HuH-7 (cell line): ENCODE data around the gene ABCA3.
"Not testable (repeated sequence)": the region's sequence is repeated elsewhere in the genome, so short reads cannot be mapped to it uniquely, and the experiment has no call there.

ENCODE experiments used
- DNase-seq: peaks from one replicate; pipeline ENCODE4 v3.0.0; 2011; ENCODE audit warnings: low spot score

ABCA3 gene

DNA sequence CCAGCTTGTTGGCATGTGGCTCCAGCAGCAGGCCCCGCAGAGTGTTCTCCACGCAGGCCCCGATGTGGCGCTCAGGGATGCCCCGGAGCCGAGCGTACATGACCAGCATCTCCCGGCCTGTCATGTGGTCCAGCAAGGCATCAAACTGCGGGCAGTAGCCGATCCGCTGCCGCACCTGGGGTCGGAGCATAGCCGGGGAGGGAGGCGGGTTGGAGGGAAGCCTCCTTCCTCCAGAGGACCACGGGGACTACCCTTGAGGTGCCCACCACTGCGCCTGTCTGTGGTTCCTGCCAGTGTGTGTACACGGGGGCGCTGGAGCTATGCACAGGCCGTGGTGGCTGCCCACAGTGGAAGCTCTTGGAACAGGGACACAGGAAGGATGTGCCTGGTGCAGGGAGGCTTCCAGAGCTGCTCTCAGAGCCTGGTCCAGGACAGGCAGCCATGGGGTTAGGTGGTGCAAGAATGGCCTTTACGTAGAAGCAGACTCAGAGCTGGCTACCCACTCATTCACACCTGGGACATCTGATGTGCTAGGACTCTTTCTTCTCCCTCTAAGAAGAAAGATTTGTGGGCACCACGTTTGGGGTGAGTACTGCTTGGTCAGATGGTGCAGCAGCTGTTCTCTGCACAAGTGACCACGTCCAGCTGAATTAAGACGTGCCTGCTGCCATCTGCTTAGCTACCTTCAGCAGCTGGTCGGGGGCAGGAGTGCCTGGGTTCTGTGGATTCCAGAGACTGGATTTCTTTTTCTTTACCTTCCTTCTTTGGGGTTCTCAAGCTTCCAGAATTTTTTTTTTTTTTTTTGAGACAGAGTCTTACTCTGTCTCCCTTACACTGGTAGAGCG, 61.4 kb downstream of the ABCA3 start:
- no peak for DNase-seq

DNA sequence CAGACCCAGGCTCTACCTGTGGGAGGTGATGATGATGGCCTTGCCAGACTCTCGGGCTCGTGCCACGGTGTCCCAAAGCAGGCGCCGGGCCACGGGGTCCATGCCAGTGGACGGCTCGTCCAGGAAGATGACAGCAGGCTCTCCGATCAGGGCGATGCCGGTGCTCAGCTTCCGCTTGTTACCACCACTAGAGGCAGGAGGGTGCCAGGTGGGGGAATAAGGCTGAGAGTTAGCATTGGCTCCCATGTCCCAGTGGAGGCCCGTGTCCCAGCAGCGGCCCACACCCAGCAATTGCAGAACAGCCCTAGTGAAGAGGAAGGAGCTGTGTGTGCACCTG, 62.3 kb downstream of the ABCA3 start:
- peak; percentile 66 for DNase-seq

DNA sequence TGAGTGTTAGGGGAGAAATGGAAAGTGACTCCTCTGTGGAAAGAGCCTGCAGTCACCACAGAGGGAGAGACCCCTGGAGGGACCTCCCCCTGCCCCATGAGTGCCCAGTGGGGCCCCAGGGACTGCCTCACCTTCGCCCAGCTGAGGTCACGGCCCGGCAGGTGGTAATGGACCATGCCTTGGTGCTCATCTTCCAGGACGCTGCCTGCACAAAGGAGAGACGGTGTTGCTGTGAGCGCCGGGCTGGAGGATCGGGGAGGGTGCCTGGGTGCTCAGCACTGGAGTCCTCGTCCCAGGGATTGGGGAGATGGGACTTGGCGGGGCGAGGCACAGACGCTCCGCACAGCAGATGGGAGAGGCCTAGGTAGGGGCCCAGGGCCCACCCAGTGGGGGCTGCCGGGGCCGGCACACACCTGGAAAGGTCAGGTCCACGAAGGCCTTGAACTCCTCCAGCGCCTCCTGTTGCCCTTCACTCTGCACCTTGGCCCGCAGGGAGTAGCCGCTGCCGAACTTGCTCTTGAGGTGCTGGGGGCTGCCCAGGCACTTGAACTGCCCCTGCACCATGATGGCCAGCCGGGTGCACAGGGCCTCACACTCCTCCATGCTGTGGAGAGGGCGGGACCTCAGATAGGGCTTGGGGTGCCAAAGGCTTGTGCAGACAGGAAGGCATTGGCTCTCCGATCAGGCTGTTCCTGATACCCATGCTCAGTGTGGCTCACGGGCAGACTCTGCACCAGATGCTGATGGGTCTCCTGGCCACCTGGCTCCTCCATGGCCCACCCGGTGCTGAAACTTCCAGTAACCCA, 62.9 kb downstream of the ABCA3 start:
- no peak for DNase-seq

DNA sequence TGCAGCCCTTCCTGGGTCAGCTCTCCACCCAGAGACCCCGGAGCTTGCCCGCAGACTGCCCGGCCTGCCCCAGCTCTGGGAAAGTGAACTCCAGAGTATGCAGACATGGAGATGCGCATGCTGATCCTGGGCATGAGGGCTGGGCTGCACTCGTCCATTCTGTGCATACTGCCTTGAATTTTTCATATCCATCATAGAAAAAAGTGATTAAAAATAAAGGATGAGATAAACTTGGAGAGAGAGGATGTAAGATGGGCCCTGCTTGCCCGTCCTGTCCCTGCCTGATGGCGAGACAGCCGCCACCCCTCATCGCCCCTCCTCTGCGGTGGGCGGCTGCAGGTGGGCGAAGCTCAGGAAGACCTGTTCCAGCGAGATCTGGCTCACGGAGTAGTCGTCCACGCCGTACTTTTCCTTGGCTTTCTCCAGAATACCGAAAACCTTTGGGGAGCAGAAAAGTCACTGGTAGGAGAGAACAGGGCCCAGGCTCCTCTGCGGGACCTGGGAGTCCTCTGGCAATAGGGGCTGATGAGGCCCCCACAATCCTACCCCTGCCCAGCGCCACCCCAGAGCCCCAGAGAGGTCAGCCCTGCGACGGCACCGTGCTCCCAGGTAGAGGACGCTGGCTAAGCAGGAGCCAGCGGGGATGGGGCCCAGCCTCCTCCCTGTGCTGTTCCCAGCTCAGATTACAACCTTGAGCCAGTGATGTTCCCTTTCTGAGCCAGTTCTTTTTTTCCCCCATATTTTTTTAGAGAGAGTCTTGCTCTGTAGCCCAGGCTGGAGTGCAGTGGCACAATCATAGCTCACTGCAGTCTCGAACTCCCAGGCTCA, 63.9 kb downstream of the ABCA3 start:
- no peak for DNase-seq

DNA sequence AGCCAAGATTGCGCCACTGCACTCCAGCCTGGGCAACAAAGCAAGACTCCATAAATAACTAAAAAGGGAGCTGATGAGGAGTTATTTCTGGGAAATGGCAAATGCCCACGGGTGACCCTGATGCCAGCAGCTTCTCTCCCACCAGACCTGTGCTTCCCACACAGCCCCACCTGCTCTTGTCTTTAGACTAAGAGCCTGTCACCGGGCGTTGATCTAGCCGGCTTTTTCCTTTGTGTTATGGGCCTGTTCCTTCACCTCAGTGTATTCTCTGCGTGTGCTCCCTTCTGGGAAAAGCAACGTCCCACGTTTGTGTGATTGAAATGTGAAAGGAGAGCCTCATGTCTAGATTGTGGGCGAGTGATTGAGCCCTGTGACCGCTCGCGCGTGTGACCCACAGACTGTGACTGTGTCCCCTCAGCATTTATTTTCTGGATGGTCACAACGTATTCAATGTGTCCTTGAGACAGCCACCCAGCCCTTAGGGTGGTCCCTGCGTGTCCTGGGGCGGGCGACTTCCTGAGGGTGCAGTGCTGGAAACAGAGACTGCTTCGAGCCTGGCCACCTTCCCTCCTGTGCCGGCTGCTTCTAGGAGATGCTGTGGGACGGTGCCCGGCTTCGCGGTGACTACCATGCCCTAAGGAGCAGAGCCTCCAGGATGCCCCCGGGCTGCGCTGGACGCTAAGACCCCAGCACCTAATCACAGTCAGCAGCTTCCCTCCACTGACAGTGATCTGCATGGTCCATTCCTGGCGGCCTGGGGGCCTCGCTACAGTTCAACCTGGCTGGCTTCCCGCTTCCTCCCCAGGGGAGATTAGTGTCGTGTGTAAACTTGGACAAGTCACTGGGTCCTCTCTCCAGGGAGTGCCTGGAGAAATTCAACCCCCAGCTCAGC, 64.8 kb downstream of the ABCA3 start:
- no peak for DNase-seq

DNA sequence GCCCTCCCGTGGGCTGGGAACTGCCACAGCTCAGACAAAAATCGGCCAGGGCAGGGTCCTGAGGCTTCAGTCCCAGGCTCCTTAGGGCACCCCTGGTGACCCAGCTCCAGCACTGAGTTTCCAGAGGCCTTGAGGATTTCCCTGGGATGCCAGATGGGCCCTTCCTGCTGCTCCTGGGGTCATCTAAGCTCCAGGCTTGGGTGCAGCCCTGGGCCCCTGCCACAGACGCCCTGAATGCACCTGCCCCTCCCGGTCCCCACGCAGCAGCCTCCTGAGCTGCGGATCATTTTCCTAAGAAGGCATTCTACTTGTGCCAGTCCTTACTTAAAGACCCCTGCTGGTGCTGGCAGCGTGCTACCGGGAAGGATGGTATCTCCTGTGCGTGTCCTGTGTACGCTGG, 66.6 kb downstream of the ABCA3 start:
- no peak for DNase-seq

DNA sequence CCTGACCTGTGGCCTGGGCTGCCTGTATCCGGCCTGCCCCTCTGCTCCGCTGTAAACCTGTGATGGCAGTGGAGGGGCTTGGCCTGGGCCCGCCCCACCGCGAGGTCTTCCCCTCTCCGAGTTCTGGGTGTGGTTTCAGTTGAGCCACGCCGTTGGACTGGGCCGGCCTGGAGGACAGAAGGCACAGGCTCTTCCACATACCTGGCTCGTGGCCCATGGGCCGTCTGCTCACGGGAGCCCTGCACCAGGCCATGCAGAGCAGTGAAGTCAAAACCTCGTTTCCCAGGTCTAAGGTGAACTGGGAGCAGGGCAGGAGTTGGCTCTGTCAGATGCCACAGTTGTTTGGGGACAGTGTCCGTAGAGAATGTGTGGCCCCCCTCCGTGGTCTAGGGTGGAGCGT, 67.0 kb downstream of the ABCA3 start:
- no peak for DNase-seq

DNA sequence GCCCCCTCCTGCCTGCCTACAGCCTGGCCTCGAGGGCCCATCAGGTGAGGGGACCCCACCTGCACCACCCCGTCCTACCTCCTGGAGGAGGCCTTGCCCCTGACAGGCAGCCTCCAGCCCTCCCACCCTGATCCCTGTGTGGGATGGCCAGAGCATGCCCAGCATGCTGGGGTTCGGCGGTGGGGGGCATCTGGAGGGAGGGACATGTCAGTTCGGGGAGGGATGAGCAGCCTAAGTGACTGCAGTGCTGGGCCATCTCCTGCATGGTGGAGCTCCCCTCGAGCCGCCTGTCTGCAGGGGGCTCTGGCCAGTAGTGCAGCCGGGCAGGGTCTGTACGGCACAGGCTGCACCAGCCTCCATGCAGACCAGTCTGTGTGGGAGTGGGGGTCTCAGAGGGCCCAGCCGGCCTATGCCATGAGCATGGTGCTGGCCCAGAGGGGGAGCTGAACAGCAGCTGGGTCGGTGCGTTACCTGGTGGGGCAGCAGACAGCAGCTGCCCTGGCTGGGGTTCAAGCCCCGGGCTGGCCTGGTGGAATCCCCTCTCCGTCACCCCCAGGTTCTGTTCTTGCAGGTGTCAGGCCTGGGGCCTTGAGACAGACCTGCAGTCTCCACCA, 68.6 kb downstream of the ABCA3 start:
- no peak for DNase-seq

DNA sequence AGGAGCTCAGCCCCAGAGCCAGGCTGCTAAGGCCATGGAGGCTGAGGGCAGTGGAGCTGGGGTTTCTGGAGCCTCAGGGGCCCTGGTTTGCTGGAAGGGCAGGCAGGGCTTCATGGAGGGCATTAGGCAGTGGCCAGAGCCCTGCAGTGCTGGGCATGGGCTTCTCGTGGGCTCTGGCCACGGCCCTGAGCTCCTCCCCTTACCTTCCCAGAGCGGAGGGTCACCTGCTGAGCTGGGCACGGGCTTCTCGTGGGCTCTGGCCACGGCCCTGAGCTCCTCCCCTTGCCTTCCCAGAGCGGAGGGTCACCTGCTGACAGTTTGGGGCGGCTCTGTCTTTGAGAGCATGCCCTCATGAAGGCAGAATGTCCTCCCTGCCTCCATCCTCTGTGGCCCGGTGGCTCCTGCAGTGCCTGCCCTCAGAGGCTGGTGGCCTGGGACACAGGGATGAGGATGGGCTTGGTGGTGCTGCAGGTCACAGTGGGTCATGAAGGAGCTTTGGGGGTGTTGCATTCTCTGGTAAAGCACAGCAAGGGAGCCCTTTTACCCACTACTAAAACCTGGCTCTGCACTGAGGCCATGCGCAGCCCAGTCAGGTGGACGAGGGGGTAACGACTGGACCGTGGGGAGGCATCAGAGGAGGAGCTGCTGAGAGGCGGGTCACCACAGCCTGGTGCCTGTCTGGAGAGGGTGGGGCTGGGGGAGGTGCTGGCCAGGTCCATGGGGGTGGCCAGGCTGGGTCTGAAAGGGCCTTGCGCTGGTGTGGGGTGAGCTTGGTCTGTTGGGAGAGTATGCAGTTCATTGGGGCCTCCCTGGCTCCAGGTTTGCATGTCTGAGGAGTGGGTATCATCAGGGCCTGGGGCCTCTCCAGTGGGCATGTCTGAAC, 69.7 kb downstream of the ABCA3 start:
- no peak for DNase-seq

DNA sequence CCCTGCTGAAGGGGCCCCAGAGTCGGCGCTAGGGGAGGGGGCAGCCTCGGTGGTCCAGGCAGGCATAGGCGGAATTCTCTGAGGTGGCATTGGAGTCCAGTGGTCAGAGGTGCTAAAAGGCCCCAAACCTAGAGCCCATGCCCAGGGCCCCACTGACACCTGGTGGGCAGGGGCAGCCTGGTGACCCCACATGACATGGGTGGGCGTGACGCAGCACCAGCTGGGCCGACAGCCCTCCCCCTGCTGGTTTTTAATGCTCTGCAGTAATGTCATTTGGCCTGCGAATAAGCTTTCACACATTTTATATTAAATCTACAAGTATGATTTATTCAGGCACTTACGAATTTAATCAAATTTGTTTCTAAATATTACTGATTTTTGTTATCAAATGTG, 70.5 kb downstream of the ABCA3 start:
- DNase-seq, result no peak

DNA sequence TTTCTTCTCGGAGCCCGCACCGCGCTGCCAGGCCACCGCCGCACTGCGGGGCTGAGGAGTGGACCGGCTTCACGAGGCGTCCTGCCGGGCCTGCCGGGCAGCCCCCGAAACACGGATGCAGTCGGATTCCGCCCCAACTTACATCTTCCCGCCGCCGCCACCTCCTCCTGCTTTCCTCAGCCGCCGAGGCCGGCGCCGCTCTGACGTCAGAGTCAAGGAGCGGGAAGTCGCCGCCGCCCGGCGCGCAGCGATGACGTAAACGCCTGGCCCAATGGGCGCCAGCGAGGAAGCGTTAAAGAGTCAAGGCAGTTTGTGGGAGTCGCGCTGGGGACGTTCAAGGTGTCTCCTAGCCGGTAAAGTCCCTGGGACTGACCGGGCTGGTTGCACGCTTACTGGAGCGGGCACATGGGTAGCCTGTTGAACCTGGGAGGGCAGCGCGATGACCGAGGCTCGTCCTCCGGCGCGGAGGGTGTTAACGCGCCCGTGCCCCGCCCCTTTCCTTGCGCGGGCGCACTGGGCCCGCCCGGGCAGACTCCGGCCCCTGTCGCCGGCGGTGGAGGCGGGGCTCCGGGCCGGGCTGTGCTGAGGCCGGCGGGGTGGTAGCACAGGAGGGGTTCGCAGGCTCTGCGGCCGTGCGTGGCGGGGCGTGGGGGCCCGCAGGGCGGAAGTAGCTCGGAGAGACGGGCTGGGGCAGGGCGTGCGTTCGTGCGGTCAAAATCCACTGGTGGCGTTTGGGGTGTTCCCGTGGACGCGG, 72.4 kb downstream of the ABCA3 start, which contains the start of gene RNPS1:
Gene RNPS1 (minus strand): TSS at position 214 of the 754 bp plus-strand sequence. CDS start 3,483 bp downstream, outside the sequence.
- DNase-seq, result peak; percentile 98

DNA sequence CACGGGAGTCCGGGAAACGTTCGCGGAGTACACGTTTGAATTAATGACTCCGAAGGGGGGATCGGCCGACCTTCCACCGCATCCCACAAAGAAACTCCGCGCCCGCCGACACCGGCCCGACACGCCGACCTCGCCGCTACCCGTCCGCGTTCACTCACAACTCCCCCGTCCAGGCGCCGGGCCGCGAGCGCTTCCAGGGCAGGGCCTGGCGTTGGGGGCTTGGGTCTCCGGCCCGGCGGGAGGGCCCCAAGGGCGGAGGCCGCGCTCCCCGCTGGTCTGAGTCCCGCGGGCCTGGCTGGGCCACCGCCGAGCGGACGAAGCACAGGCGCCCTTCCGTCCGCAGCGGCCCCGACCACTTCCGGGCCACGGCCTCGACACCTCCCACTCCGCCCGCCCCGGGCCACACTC, 73.0 kb downstream of the ABCA3 start:
- peak; percentile 52 for DNase-seq

DNA sequence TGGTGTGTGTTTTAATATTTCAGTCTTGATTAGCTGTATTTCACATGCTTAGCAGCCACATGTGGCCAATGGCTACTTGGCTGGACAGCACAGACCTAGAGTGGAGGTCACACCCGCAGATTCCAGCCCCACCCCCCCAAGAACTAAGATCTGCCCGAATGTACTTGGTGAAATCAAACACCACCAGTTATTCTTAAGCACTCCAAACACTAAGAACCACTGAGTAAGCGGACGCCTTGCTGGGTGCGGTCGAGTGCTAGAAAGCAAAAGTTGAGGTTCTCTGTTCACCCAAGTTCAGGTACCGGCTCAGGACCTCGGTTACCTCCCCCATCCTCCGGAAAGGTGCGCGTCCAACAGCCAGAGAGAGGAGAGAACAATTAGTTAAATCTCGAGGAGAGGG, 73.6 kb downstream of the ABCA3 start:
- not testable (repeated sequence) for DNase-seq

DNA sequence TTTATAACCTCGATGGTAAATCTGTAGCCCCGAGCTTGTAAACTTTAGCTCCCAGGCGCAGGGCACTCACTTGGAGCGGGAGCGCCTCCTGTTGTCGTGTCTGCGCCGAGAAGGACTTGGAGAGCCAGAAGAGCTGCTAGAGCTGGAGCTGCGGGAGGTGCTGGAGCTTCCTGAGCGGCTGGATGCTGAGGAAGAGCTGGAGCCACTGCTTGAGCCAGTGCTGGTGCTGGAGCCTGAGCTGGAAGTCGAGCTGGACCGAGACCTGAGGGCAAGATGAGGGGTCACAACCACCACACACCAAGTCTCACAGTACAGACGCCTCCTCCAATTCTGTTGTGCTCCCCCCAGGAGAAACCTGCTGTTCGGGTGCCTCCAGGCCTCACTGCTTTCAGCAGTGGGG, 77.5 kb downstream of the ABCA3 start:
- DNase-seq, result not testable (repeated sequence)

DNA sequence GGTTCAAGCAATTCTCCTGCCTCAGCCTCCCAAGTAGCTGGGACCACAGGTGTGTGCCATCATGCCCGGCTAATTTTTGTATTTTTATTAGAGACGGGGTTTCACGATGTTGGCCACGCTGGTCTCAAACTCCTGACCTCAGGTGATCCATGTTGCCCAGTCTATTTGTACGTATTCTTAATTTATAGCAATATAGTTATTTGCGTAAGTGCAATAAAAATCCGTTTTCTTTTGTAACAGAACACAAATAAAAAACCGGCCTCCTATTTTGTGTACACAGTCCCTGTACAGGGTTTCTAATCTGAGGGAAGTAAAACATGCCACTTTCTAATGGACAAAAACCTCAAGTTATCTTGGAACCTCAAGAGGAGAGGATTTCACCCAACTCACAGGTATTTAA, 80.3 kb downstream of the ABCA3 start:
- DNase-seq, result no peak

DNA sequence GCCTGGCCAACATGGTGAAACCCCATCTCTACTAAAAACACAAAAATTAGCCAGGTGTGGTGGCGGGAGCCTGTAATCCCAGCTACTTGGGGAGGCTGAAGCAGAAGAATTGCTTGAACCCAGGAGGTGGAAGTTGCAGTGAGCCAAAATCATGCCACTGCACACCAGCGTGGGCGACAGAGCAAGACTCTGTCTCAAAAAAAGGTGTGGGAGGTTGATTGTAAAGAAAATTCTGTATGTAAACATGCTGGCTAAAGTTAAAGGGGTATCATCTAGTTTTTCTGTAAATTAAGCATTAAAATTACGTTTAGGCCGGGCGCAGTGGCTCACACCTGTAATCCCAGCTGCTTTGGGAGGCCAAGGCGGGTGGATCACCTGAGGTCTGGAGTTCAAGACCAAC, 82.0 kb downstream of the ABCA3 start:
- not testable (repeated sequence) for DNase-seq

DNA sequence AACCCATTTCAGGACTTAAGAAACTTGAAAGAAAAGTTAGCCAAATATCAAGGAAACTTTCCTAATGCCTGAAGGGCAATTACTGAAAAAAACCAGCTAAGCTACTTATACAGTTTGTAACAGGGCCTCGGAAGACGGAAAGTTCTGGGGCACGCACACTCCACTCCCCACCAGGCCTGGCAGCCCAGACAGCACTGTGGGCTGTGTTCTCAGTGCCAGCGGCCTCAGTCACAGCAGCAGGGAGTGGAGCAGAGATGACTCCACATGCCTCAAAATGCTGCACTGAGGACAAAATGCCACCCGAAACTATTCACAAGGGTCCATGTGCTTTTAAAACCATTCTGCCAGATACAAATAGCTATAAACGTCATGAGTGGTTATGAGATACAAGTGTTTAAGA, 82.8 kb downstream of the ABCA3 start:
- no peak for DNase-seq

DNA sequence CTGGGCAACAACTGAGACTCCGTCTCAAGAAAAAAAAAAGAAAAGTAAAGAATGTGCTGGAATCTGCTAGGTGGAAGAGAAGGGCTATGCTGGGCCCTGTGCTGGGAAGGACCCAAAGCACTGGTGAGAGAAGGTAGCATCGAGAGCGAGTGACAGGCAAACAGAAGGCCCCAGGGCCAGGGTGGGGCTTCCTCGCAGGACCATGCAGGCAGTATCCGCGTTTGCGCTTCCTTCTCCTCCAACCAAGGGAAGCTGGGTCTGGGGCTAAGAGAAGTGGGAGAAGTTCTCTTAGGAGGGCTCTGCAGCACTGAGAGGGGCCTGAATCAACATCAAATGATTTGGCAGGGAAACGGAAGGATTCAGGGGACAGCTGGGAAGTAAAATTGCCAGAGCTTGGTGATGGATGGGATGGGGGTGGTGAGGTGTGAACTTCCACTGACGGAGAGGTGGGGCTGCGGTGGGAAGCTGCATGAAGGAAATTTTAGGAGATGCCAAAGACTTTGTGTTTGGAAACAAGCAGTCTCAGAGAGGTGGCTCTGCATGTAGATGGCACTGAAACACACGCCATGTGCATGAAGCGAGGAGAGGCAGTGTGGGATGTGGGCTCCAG, 83.9 kb downstream of the ABCA3 start:
- no peak for DNase-seq

DNA sequence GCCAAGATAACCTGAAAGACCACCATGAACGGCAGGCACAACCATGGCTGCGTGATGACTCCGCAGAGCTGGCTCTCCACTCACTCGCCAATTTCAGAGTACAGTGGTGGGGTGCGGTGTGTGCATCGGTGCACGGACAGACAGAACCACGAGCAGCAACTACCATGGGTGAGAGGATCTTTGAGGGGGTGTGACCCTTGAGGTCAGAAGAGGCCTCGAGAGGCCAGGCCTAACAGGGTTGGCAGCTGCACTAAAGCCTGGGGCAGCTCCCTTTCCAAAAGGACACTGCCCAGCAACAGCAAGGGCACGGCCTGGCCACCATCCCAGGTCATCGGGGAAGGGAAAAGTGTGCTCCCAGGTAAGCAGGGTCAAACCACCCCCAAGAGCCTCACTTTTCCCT, 87.2 kb downstream of the ABCA3 start:
- DNase-seq, result no peak
